GM23338 (cell line): ENCODE data around the gene TMEM145. TPM values are rescaled to one million over a fixed set of nuclear protein-coding genes. Genes with fewer than 3 reads are reported as not detected.

Experiments
- ATAC-seq: fragments of 200-7000 bp; cut with Tn5 transposase; 3 replicates; pipeline ENCODE4 v1.9.1; 2020
- DNase-seq: peaks from one replicate; pipeline ENCODE4 v3.0.0-alpha.2; 2015; ENCODE audit warnings: low spot score
- H2AFZ ChIP-seq: fragments of 200-600 bp; sonication (generic); 2 replicates; pipeline ENCODE4 v1.8.0; 2016; ENCODE audit warnings: antibody characterized with exemption, mild to moderate bottlenecking, moderate library complexity
- H3F3A ChIP-seq: fragments of 200-600 bp; sonication (generic); replicated peaks from 2 replicates; pipeline ENCODE4 v1.8.0; 2017; ENCODE audit warnings: antibody characterized with exemption, mixed run types, low read depth
- H3K27ac ChIP-seq: fragments of 200-600 bp; sonication (generic); 2 replicates; pipeline ENCODE4 v1.6.1; 2016; ENCODE audit warnings: low read depth
- H3K27me3 ChIP-seq: fragments of 200-600 bp; sonication (generic); 2 replicates; pipeline ENCODE4 v1.8.0; 2016; ENCODE audit warnings: mild to moderate bottlenecking, mixed run types, moderate library complexity; ENCODE audit not compliant: insufficient read depth
- H3K36me3 ChIP-seq: fragments of 200-600 bp; sonication (generic); 2 replicates; pipeline ENCODE4 v1.8.0; 2016; ENCODE audit warnings: mild to moderate bottlenecking; ENCODE audit not compliant: insufficient read depth
- H3K4me1 ChIP-seq: fragments of 200-600 bp; sonication (generic); 2 replicates; pipeline ENCODE4 v1.8.0; 2016; ENCODE audit warnings: mild to moderate bottlenecking, moderate library complexity; ENCODE audit not compliant: insufficient read depth
- H3K4me2 ChIP-seq: fragments of 200-600 bp; sonication (generic); 2 replicates; pipeline ENCODE4 v1.7.1; 2017; ENCODE audit warnings: mixed run types
- H3K4me3 ChIP-seq: fragments of 200-600 bp; sonication (generic); 2 replicates; pipeline ENCODE4 v1.6.1; 2016; ENCODE audit warnings: mixed run types
- H3K79me2 ChIP-seq: fragments of 200-600 bp; sonication (generic); replicated peaks from 2 replicates; pipeline ENCODE4 v1.8.0; 2017; ENCODE audit warnings: mild to moderate bottlenecking; ENCODE audit not compliant: insufficient read depth
- H3K9me2 ChIP-seq: fragments of 200-600 bp; sonication (generic); 2 replicates; pipeline ENCODE4 v1.8.0; 2017; ENCODE audit not compliant: insufficient read depth
- H4K20me1 ChIP-seq: fragments of 200-600 bp; sonication (generic); replicated peaks from 2 replicates; pipeline ENCODE4 v1.8.0; 2017; ENCODE audit warnings: mild to moderate bottlenecking; ENCODE audit not compliant: insufficient read depth
- H3K27ac Mint-ChIP-seq: 2 replicates; pipeline ENCODE4 v1.8.0; 2020; ENCODE audit warnings: inconsistent platforms, mild to moderate bottlenecking, moderate library complexity, mixed read lengths
- H3K27me3 Mint-ChIP-seq: 3 replicates; pipeline ENCODE4 v1.8.0; 2022; ENCODE audit warnings: low read depth, mild to moderate bottlenecking, moderate library complexity, mixed read lengths, inconsistent platforms; ENCODE audit not compliant: insufficient read depth, poor library complexity
- H3K36me3 Mint-ChIP-seq: 3 replicates; pipeline ENCODE4 v1.8.0; 2021; ENCODE audit warnings: low read depth, mild to moderate bottlenecking, inconsistent platforms, moderate library complexity, mixed read lengths
- H3K4me1 Mint-ChIP-seq: 3 replicates; pipeline ENCODE4 v1.8.0; 2020; ENCODE audit warnings: mild to moderate bottlenecking, inconsistent platforms, mixed read lengths
- H3K4me3 Mint-ChIP-seq: 3 replicates; pipeline ENCODE4 v1.8.0; 2021; ENCODE audit warnings: moderate library complexity, mild to moderate bottlenecking, inconsistent platforms, mixed read lengths
- H3K9me3 Mint-ChIP-seq: 3 replicates; pipeline ENCODE4 v1.8.0; 2020; ENCODE audit warnings: moderate library complexity, mild to moderate bottlenecking, inconsistent platforms, mixed read lengths
- ETS1 ChIP-seq: IDR thresholded peaks from 2 replicates; pipeline ENCODE4 v1.6.1; 2016; ENCODE audit warnings: antibody characterized with exemption
- EZH2 ChIP-seq: fragments of 200-600 bp; sonication (generic); IDR thresholded peaks from one replicate; pipeline ENCODE4 v1.8.0; 2017; ENCODE audit warnings: antibody characterized with exemption, mild to moderate bottlenecking, low read depth; ENCODE audit not compliant: unreplicated experiment
- EZH2phosphoT487 ChIP-seq: fragments of 200-600 bp; sonication (generic); IDR thresholded peaks from one replicate; pipeline ENCODE4 v1.8.1; 2018; ENCODE audit warnings: antibody characterized with exemption; ENCODE audit not compliant: unreplicated experiment
- JUNB ChIP-seq: IDR thresholded peaks from one replicate; pipeline ENCODE4 v1.6.1; 2016; ENCODE audit warnings: antibody characterized with exemption; ENCODE audit not compliant: unreplicated experiment
- REST ChIP-seq: IDR thresholded peaks from one replicate; pipeline ENCODE4 v1.6.1; 2018; ENCODE audit warnings: antibody characterized with exemption; ENCODE audit not compliant: unreplicated experiment
- ZNF114 ChIP-seq: fragments of 250-450 bp; sonication (Bioruptor Pico); IDR thresholded peaks from 2 replicates; pipeline ENCODE4 v1.5.0; 2020; ENCODE audit warnings: mild to moderate bottlenecking, moderate library complexity
- polyA plus RNA-seq: library from polyadenylated mRNA; unstranded; fragments of >200 nt; fragmentation: Nextera tagmentation; extraction: Ambion mirVana; gene quantifications from 2 replicates; pipeline ENCODE4 v1.2.1, GENCODE V29; 2016
- total RNA-seq: library from RNA; depleted of rRNA; stranded (reverse); fragments of >200 nt; shearing (Covaris generic); gene quantifications from 2 replicates; pipeline ENCODE4 v1.2.3, GENCODE V29; 2014
- TF ChIP-seq, protein P1 (sequence below), 2 experiments: fragments of 200-600 bp in 1 of 2; sonication (generic) in 1 of 2; conservative IDR thresholded peaks; 2 replicates each; pipeline versions ENCODE4 v1.5.1 to v1.6.1; 2016 to 2017; ENCODE audit warnings: antibody characterized with exemption in 2 of 2, low read depth in 2 of 2, mild to moderate bottlenecking in 2 of 2, moderate library complexity in 1 of 2

The TMEM145 gene
- total and polyA plus RNA-seq, 2 experiments from 2014 or later, result 1.9 to 5.4 TPM

DNA sequence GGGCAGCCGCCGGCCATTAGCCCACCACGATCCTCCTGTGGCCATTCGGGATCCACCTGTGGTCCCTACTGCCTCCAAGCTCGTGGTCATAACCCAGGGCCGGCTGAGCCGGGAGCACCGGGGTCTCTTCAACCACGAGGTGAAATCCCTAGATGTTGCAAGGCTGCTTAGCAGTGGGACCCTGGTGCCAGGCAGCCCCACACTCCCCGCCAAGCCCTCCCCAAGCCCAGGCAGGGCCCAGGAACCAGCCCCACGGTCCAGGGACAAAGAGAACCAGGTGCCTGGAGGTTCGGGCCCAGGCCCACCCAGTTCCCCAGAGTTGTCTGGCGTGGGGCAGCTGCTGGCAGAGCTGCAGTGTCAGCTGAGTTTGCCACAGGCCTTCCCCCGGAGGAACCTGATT lies 3.4 kb upstream of the TMEM145 start (continued):
- no peak for TF ChIP-seq ETS1
- TF ChIP-seq REST, result no peak
- TF ChIP-seq ZNF114 (CRISPR knock-in tag), result no peak
- no peak for TF ChIP-seq EZH2phosphoT487
- TF ChIP-seq JUNB, result no peak
- TF ChIP-seq, protein P1, sequence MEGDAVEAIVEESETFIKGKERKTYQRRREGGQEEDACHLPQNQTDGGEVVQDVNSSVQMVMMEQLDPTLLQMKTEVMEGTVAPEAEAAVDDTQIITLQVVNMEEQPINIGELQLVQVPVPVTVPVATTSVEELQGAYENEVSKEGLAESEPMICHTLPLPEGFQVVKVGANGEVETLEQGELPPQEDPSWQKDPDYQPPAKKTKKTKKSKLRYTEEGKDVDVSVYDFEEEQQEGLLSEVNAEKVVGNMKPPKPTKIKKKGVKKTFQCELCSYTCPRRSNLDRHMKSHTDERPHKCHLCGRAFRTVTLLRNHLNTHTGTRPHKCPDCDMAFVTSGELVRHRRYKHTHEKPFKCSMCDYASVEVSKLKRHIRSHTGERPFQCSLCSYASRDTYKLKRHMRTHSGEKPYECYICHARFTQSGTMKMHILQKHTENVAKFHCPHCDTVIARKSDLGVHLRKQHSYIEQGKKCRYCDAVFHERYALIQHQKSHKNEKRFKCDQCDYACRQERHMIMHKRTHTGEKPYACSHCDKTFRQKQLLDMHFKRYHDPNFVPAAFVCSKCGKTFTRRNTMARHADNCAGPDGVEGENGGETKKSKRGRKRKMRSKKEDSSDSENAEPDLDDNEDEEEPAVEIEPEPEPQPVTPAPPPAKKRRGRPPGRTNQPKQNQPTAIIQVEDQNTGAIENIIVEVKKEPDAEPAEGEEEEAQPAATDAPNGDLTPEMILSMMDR (conservative IDR thresholded peaks at IDR 0.05; ENCODE audit: low read depth in 2 of 2), result no peak
- no peak for TF ChIP-seq EZH2

- H2AFZ ChIP-seq, result no peak overlapping the region
- H3K27ac ChIP-seq, result no peak overlapping the region
- H3K9me2 ChIP-seq, result no peaks in the 10 kb centered on the region
- H3K4me3 ChIP-seq, result no peak overlapping the region
- peak; percentile 29 for ATAC-seq
- no peaks in the 10 kb centered on the region for H3K36me3 ChIP-seq
- peaks cover 5% of the 10 kb centered on the region; the same call in 1 of the 2 replicates for H3K4me1 ChIP-seq
- H3K27me3 ChIP-seq, result peaks cover 23% of the 10 kb centered on the region
- H3K4me2 ChIP-seq, result no peak overlapping the region
- peak; percentile 66 for DNase-seq
- Mint-ChIP-seq H3K9me3 (no peaks in the 10 kb centered on the region), H3K27me3 (peaks cover 38% of the 10 kb centered on the region), H3K27ac (no peak overlapping the region), H3K4me1 (peaks cover 10% of the 10 kb centered on the region), H3K36me3 (no peaks in the 10 kb centered on the region), H3K4me3 (no peak overlapping the region)
- no peaks in the 10 kb centered on the region for H4K20me1 ChIP-seq
- 0 out of 2 replicates have a peak, but pooled peaks cover 15% of the 10 kb centered on the region for H3F3A ChIP-seq
- TF ChIP-seq, protein P1 (conservative IDR thresholded peaks at IDR 0.05; ENCODE audit: low read depth in 2 of 2), result peak; percentile 44 to 61
- TF ChIP-seq REST, result no peak
- no peak for TF ChIP-seq EZH2phosphoT487
- H3K79me2 ChIP-seq, result no peaks in the 10 kb centered on the region
These were observed 1.5 kb upstream of the TMEM145 start for GRCh38 chr19:42311657-42312056.
